IMR-90 (cell line): ENCODE data around the gene LAMC3. TPM values are rescaled to one million over a fixed set of nuclear protein-coding genes. Genes with fewer than 3 reads are reported as not detected.

Experiments used
- ATAC-seq: fragments of 200-7000 bp; cut with Tn5 transposase; 2 replicates; pipeline ENCODE4 v1.9.1; 2020; ENCODE audit warnings: low read depth, mild to moderate bottlenecking, moderate library complexity
- BruUV-seq: library from RNA; stranded (reverse); fragments of 400-500 nt; replicated peaks from 2 replicates; lab custom pipeline; 2021; lab: Mats Ljungman, UMichigan
- CTCF ChIA-PET: fragments of 300-600 bp; formaldehyde crosslinking; extraction: SDS; loops from one replicate; lab custom pipeline; 2021; ENCODE audit warnings: antibody characterized with exemption; lab: Yijun Ruan, JAX
- POLR2A ChIA-PET: fragments of 300-600 bp; sonication (Branson Sonifier 250); formaldehyde crosslinking; loops from one replicate; lab custom pipeline; 2022; ENCODE audit warnings: antibody characterized with exemption; ENCODE audit not compliant: unreplicated experiment; lab: Charles Lee
- DNase-seq: peaks from one replicate; pipeline ENCODE4 v3.0.0; 2013
- H2AFZ ChIP-seq: replicated peaks from 2 replicates; pipeline ENCODE3; 2013; ENCODE audit warnings: low read length, mild to moderate bottlenecking; ENCODE audit not compliant: poor library complexity
- H2AK5ac ChIP-seq: 2 replicates; pipeline ENCODE4 v1.6.1; 2013; ENCODE audit warnings: low read depth, low read length, inconsistent platforms
- H2AK9ac ChIP-seq: replicated peaks from 2 replicates; pipeline ENCODE3; 2013; ENCODE audit warnings: mild to moderate bottlenecking, low read depth, low read length, moderate library complexity; ENCODE audit not compliant: poor library complexity
- H2BK120ac ChIP-seq: 2 replicates; pipeline ENCODE4 v1.6.1; 2013; ENCODE audit warnings: low read depth, low read length, inconsistent platforms
- H2BK15ac ChIP-seq: 3 replicates; pipeline ENCODE4 v1.6.1; 2013; ENCODE audit warnings: low read depth, low read length, inconsistent platforms
- H2BK20ac ChIP-seq: 2 replicates; pipeline ENCODE4 v1.6.1; 2013; ENCODE audit warnings: low read depth, mild to moderate bottlenecking, inconsistent platforms, low read length, moderate library complexity
- H2BK5ac ChIP-seq: 2 replicates; pipeline ENCODE4 v1.6.1; 2013; ENCODE audit warnings: mild to moderate bottlenecking, low read depth, low read length, inconsistent platforms; ENCODE audit not compliant: poor library complexity, severe bottlenecking
- H3K14ac ChIP-seq: replicated peaks from 2 replicates; pipeline ENCODE4 v1.6.1; 2013; ENCODE audit warnings: low read depth, low read length, inconsistent platforms
- H3K18ac ChIP-seq: 2 replicates; pipeline ENCODE4 v1.6.1; 2013; ENCODE audit warnings: low read depth, low read length, control low read depth
- H3K23ac ChIP-seq: 2 replicates; pipeline ENCODE4 v1.6.1; 2013; ENCODE audit warnings: low read depth, low read length, inconsistent platforms
- H3K27ac ChIP-seq: 2 replicates; pipeline ENCODE4 v1.5.1; 2013; ENCODE audit warnings: mild to moderate bottlenecking, control low read depth, low read length; ENCODE audit not compliant: insufficient read depth
- H3K27me3 ChIP-seq: 2 replicates; pipeline ENCODE4 v1.6.1; 2013; ENCODE audit warnings: low read length; ENCODE audit not compliant: control insufficient read depth, insufficient read depth
- H3K36me3 ChIP-seq: 2 replicates; pipeline ENCODE4 v1.6.1; 2013; ENCODE audit warnings: low read length, mixed read lengths; ENCODE audit not compliant: control insufficient read depth, insufficient read depth
- H3K4ac ChIP-seq: 2 replicates; pipeline ENCODE4 v1.6.1; 2013; ENCODE audit warnings: low read depth, low read length, inconsistent platforms
- H3K4me1 ChIP-seq: 2 replicates; pipeline ENCODE4 v1.6.1; 2013; ENCODE audit warnings: low read length, mixed read lengths; ENCODE audit not compliant: control insufficient read depth, insufficient read depth
- H3K4me2 ChIP-seq: 2 replicates; pipeline ENCODE4 v1.6.1; 2013; ENCODE audit warnings: low read depth, mild to moderate bottlenecking, control low read depth, low read length, moderate library complexity
- H3K4me3 ChIP-seq: 2 replicates; pipeline ENCODE4 v1.5.1; 2013; ENCODE audit warnings: low read depth, mild to moderate bottlenecking, control low read depth, low read length, moderate library complexity; ENCODE audit not compliant: insufficient read depth
- H3K56ac ChIP-seq: 2 replicates; pipeline ENCODE4 v1.6.1; 2013; ENCODE audit warnings: low read length, inconsistent platforms; ENCODE audit not compliant: insufficient read depth; ENCODE audit errors: extremely low read depth
- H3K79me1 ChIP-seq, 2 experiments: 2 replicates each; pipeline ENCODE4 v1.6.1; 2013; ENCODE audit warnings: low read length in 2 of 2, inconsistent platforms in 1 of 2, low read depth in 1 of 2
- H3K9ac ChIP-seq: 2 replicates; pipeline ENCODE4 v1.6.1; 2013; ENCODE audit warnings: low read depth, low read length, control low read depth
- H3K9me1 ChIP-seq: 2 replicates; pipeline ENCODE4 v1.6.1; 2013; ENCODE audit warnings: low read length, inconsistent platforms; ENCODE audit not compliant: insufficient read depth
- H3K9me3 ChIP-seq: 2 replicates; pipeline ENCODE4 v1.6.1; 2013; ENCODE audit warnings: low read length; ENCODE audit not compliant: control insufficient read depth, insufficient read depth
- H4K20me1 ChIP-seq: 2 replicates; pipeline ENCODE4 v1.6.1; 2013; ENCODE audit warnings: low read length, inconsistent platforms; ENCODE audit not compliant: insufficient read depth
- H4K5ac ChIP-seq: 2 replicates; pipeline ENCODE4 v1.6.1; 2013; ENCODE audit warnings: mild to moderate bottlenecking, low read depth, low read length, control low read depth
- H4K8ac ChIP-seq, 2 experiments: 2 replicates each; pipeline ENCODE4 v1.6.1; 2013; ENCODE audit warnings: low read depth in 2 of 2, low read length in 2 of 2, control low read depth in 1 of 2, inconsistent platforms in 1 of 2
- H4K91ac ChIP-seq: 2 replicates; pipeline ENCODE4 v1.6.1; 2013; ENCODE audit warnings: low read depth, low read length, inconsistent platforms; ENCODE audit not compliant: insufficient read depth
- BHLHE40 ChIP-seq: fragments of 150-350 bp; IDR thresholded peaks from 2 replicates; pipeline ENCODE4 v1.6.1; 2016; ENCODE audit warnings: mild to moderate bottlenecking, low read depth, low read length
- CEBPB ChIP-seq: IDR thresholded peaks from 2 replicates; pipeline ENCODE4 v1.6.1; 2012; ENCODE audit warnings: low read depth, low read length, improper control_type of control experiment
- CHD1 ChIP-seq: IDR thresholded peaks from 2 replicates; pipeline ENCODE4 v1.6.1; 2012; ENCODE audit warnings: low read depth, low read length, improper control_type of control experiment
- CTCF ChIP-seq: conservative IDR thresholded peaks from 2 replicates; pipeline ENCODE4 v1.5.1; 2012; ENCODE audit warnings: mild to moderate bottlenecking, low read depth, low read length, improper control_type of control experiment
- ELK1 ChIP-seq: fragments of 150-350 bp; IDR thresholded peaks from 2 replicates; pipeline ENCODE4 v1.6.1; 2016; ENCODE audit warnings: low read depth, mild to moderate bottlenecking, low read length, moderate library complexity, borderline replicate concordance
- FOS ChIP-seq: fragments of 150-350 bp; IDR thresholded peaks from 2 replicates; pipeline ENCODE4 v1.6.1; 2016; ENCODE audit warnings: low read depth, low read length
- MAFK ChIP-seq: IDR thresholded peaks from 2 replicates; pipeline ENCODE4 v1.6.1; 2012; ENCODE audit warnings: low read depth, low read length, improper control_type of control experiment
- MAZ ChIP-seq: IDR thresholded peaks from 2 replicates; pipeline ENCODE4 v1.6.1; 2012; ENCODE audit warnings: low read depth, mild to moderate bottlenecking, low read length, improper control_type of control experiment, moderate library complexity, borderline replicate concordance
- MXI1 ChIP-seq: IDR thresholded peaks from 2 replicates; pipeline ENCODE4 v1.6.1; 2012; ENCODE audit warnings: low read depth, mild to moderate bottlenecking, low read length, moderate library complexity, borderline replicate concordance
- NFE2L2 ChIP-seq: fragments of 150-350 bp; IDR thresholded peaks from 2 replicates; pipeline ENCODE4 v1.6.1; 2016; ENCODE audit warnings: low read depth, mild to moderate bottlenecking, low read length
- POLR2A ChIP-seq: IDR thresholded peaks from 2 replicates; pipeline ENCODE4 v1.6.1; 2012; ENCODE audit warnings: mild to moderate bottlenecking, low read depth, low read length
- RAD21 ChIP-seq: IDR thresholded peaks from 2 replicates; pipeline ENCODE4 v1.6.1; 2012; ENCODE audit warnings: low read length, improper control_type of control experiment
- RCOR1 ChIP-seq: IDR thresholded peaks from 2 replicates; pipeline ENCODE4 v1.6.1; 2012; ENCODE audit warnings: mild to moderate bottlenecking, low read length, improper control_type of control experiment; ENCODE audit not compliant: insufficient replicate concordance
- RFX5 ChIP-seq: IDR thresholded peaks from 2 replicates; pipeline ENCODE4 v1.8.0; 2012; ENCODE audit warnings: low read depth, mild to moderate bottlenecking, low read length, moderate library complexity
- SMC3 ChIP-seq: fragments of 150-350 bp; IDR thresholded peaks from 2 replicates; pipeline ENCODE4 v1.6.1; 2016; ENCODE audit warnings: low read depth, mild to moderate bottlenecking, antibody characterized with exemption, low read length, moderate library complexity
- USF2 ChIP-seq: fragments of 150-350 bp; IDR thresholded peaks from 2 replicates; pipeline ENCODE4 v1.6.1; 2017; ENCODE audit warnings: mild to moderate bottlenecking, antibody characterized with exemption, low read length, low read depth
- WGBS, 2 experiments: methylation state at CpG; one replicate each; pipeline versions ENCODE4 v1.1.5 to v1.1.7; 2013; ENCODE audit warnings: missing lambda C conversion rate in 2 of 2; ENCODE audit not compliant: insufficient read length in 1 of 2; ENCODE audit errors: extremely low coverage in 2 of 2; 5-methylcytosine and 5-hydroxymethylcytosine counted together
- dilution Hi-C: fragments of 300-500 bp; cut with HindIII; formaldehyde crosslinking; loops from one replicate; pipeline ENCODE4 v1.14.3; 2018; ENCODE audit warnings: low sequenced_read_pairs; ENCODE audit not compliant: unreplicated experiment
- in situ Hi-C: fragments of 300-500 bp; cut with MboI; formaldehyde crosslinking; loops from 3 replicates; pipeline ENCODE4 v1.14.3; 2019; ENCODE audit warnings: low sequenced_read_pairs, inconsistent platforms, mixed read lengths
- intact Hi-C: fragments of 100-400 bp; cut with micrococcal nuclease; formaldehyde crosslinking; loops from 2 replicates; pipeline ENCODE4 v1.10.0; 2022
- polyA plus RNA-seq, 3 experiments: library from polyadenylated mRNA; depleted of rRNA; stranded (reverse); fragments of >200 nt; gene quantifications; 2 replicates each; pipeline ENCODE4 v1.2.3, GENCODE V29; 2012; ENCODE audit warnings: low replicate concordance in 1 of 3
- total RNA-seq: library from RNA; depleted of rRNA; stranded (reverse); fragments of >200 nt; gene quantifications from 2 replicates; pipeline ENCODE4 v1.2.3, GENCODE V29; 2012

LAMC3 gene
- total and polyA plus RNA-seq, 2 of the 4 experiments (the other 2 are of a cell fraction), result not detected

- H3K14ac ChIP-seq, result no peak overlapping the region
- H2BK20ac ChIP-seq, result no peak overlapping the region
- H3K56ac ChIP-seq, result no peak overlapping the region
- no peaks in the 10 kb centered on the region for H3K79me1 ChIP-seq
- ChIA-PET CTCF (no interaction called here), POLR2A (no interaction called here)
- dilution Hi-C loops (no loop called here), in situ Hi-C loops (no loop called here), intact Hi-C loops (no loop called here)
- H3K27me3 ChIP-seq, result peaks cover 62% of the 10 kb centered on the region
- no peak overlapping the region for H2BK120ac ChIP-seq
- TF ChIP-seq USF2 (no peak), CTCF (no peak), RFX5 (no peak), CEBPB (no peak), MAFK (no peak), MXI1 (no peak), ELK1 (no peak), CHD1 (no peak), FOS (no peak), BHLHE40 (no peak), MAZ (no peak), POLR2A (no peak), RAD21 (no peak), RCOR1 (no peak), SMC3 (no peak), NFE2L2 (no peak)
- H3K36me3 ChIP-seq, result no peaks in the 10 kb centered on the region
- H2AK9ac ChIP-seq, result no peak overlapping the region
- H3K18ac ChIP-seq, result no peak overlapping the region
- no peaks in the 10 kb centered on the region for H4K20me1 ChIP-seq
- no peak overlapping the region for H2AK5ac ChIP-seq
- H3K9me3 ChIP-seq, result no peaks in the 10 kb centered on the region
- no peak overlapping the region for H3K27ac ChIP-seq
- no peak overlapping the region for H3K4ac ChIP-seq
- H3K9me1 ChIP-seq, result no peaks in the 10 kb centered on the region
- no peak overlapping the region for H3K4me3 ChIP-seq
- no peak overlapping the region for H2BK15ac ChIP-seq
- no peak overlapping the region for H2AFZ ChIP-seq
- ATAC-seq (no peak), DNase-seq (no peak)
- BruUV-seq, result no TSS peak
- H3K4me2 ChIP-seq, result no peak overlapping the region
- no peak overlapping the region for H3K9ac ChIP-seq
- no peak overlapping the region for H4K91ac ChIP-seq
- no peak overlapping the region for H3K23ac ChIP-seq
- no peak overlapping the region for H2BK5ac ChIP-seq
- H3K4me1 ChIP-seq, result no peaks in the 10 kb centered on the region
- H4K8ac ChIP-seq, result no peak overlapping the region
- 78% methylated on average over 8 of the region's 11 CpGs; no CpG with 5 or more reads in 1 of the 2 experiments for WGBS, 2 experiments
- no peak overlapping the region for H4K5ac ChIP-seq
These were observed 25.0 kb upstream of the LAMC3 start for GRCh38 chr9:130983970-130984369.
